AML-193 (cell line): Measurements from ENCODE around the gene ATXN1.
"Not testable (repeated sequence)": the region's sequence is repeated elsewhere in the genome, so short reads cannot be mapped to it uniquely, and the experiment has no call there.

Source experiments
- DNase-seq, 2 experiments: peaks; one replicate each; lab custom pipeline; 2025; lab: John Stamatoyannopoulos, UW

The ATXN1 gene

GRCh38 chr6:16388488-16388887 lies 372.8 kb downstream of the ATXN1 start:
- no peak for DNase-seq

DNA sequence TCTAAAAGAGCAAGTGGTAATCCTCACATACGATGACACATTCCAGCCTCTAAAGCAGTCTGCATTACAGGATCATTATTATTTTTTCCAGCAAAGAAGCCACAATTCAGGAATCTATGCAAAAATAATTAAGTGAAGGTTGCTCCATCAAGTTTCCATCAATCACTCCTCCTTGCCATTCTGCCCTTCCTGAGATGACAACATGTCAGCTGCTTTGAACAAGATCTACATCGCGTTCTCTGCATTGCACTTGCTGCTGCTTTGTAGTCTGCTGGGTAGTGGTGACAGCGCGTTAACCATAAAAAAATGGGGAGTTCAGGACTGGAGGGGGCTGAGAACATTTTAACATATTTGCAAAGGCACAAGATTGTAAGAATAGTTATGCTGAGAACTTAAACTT lies 375.2 kb downstream of the ATXN1 start:
- DNase-seq, result no peak

DNA sequence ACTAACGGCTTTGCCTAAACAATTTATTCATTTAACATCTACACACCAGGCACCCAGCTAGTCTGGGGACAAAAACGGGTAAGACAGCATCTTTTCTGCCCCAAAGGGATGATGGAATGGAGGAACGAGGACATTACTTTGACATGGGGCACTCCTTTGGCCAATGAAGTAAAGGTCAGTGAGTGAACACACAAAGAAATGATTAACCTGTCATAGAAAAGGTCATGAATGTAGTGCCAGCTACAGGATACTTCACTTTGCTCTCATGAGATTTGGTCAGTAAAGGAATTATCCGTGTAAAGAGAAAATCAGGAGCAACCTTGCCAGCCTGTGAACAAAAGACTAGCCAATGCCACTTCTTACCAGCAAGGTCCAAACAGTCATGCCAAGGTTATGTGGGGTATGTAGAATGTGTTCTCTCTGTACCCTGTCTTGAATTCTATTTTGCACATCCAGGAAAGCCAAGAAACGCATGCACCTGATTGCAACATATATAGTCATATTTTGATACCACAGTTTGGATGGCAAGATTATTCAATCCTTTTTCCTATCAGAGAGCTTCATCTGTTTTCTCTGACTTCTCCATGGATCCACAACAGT lies 377.6 kb downstream of the ATXN1 start:
- DNase-seq, result no peak

DNA sequence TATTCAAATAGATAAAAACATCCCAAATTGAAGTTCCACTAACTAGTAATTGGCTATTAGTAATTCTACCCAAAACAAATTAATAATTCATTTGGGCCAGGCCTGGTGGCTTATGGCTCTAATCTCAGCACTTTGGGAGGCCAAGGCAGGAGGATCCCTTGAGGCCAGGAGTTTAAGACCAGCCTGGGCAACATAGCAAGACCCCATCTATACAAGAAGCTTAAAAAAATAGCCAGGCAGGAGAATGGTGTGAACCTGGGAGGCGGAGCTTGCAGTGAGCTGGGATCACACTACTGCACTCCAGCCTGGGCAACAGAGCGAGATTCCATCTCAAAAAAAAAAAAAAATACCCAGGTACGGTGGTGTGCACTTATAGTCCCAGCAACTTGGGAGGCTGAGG lies 379.3 kb downstream of the ATXN1 start:
- DNase-seq, result not testable (repeated sequence)

DNA sequence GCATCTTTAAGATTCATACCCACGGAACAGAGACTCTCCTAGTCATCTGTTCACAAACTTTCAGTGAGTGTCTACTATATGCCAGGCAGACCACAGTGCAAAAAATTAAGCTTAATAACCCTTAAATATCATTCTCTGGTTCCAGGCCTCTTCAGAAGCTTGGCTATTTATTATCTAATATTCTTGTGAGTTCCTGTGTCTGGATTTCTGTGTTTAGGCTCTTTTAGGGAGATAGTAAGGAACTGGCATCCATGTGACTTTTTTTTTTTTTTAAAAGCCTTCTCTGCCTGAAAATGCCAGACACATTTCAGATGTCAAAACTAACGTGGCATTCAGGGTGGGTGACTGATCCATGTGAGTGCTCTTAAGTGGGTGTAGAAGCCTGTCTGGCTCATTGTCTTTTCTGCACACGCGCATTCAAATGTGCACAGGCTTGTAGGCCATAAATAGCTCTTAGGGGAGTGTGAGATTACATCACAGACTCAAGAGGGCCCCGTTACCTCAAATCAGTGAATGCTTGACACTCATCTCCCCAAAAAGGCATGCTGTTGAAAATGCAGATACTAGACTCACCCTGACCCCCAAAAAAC lies 380.9 kb downstream of the ATXN1 start:
- DNase-seq, result no peak

- not testable (repeated sequence) for DNase-seq
Measured at GRCh38 chr6:16378360-16378759, 382.9 kb downstream of the ATXN1 start.

- no peak for DNase-seq
Measured at GRCh38 chr6:16377470-16377869, 383.8 kb downstream of the ATXN1 start.

- no peak for DNase-seq
Measured at GRCh38 chr6:16375843-16376242, 385.4 kb downstream of the ATXN1 start.

- no peak for DNase-seq
Measured at GRCh38 chr6:16375206-16375605, 386.1 kb downstream of the ATXN1 start.

DNA sequence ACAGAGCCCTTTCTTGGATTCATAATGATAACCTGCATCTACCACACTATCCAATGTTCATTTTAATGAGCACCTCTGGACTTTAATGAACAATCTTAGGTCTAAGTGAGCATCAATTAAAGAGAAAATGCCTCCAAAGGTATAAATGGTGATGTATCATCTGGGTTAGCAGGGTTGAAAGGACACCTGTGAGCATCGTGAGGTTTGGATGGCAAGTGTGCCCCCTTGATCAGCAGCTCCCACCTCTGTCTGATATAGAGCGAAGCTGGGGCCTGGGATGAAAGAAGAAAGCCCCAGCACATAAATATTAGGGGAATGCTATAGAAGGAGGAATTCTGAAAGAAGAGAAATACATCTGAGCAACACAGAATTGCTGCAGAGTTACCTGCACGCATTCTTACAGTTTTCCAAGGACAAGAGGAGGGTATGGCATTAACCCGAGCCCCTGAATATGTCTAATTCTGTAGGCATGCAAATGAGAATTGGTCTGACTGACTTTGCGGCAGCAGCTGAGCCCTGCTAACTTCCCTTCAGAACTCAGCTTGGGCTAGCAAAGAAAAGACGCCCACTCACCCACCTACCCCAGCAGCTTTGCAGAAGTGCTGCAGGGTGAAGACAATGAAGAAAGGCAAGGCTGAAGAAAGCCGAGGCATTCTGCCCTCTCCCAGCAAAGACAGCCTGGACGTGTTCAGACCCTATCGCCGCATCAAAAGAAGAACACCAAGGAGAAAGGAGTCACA lies 386.6 kb downstream of the ATXN1 start:
- no peak for DNase-seq

GRCh38 chr6:16374016-16374415 lies 387.2 kb downstream of the ATXN1 start:
- DNase-seq, result no peak

- no peak for DNase-seq
Measured at GRCh38 chr6:16372029-16372776, 389.1 kb downstream of the ATXN1 start.

DNA sequence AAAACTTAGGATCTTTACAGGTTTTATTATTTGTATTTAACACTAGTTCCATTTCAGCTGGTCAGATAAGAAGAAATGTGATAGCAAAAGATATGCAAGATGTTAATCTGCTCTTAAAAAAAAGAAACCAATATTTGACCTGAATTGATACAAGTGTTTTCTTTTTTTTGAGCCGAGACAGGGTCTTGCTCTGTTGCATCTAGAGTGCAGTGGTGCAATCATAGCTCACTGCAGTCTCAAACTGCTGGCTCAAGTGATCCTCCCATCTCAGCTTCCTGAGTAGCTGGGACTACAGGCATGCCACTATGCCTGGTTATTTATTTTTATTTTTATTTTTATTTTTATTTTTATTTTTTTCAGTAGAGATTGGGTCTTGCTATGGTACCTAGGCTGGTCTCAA lies 389.9 kb downstream of the ATXN1 start:
- no peak for DNase-seq

DNA sequence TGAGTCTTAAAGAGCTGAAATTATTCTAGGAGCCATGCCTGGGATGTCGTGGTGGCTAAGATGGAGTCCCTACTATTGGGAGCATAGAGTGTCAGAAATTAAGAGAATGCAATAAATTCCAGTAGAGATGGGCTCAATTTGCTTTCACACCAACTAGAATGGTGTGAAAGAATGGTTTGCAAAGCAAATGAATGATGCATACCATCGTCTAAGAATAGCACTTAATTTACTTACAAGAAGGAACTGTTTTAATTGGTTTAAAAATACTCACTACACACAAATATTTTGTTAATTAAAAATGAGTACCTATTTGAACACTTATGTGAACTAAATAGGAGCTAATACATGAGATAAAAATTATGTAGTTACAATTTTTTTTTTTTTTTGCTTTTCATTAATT lies 390.3 kb downstream of the ATXN1 start:
- no peak for DNase-seq

- no peak for DNase-seq
Measured at GRCh38 chr6:16369989-16370388, 391.3 kb downstream of the ATXN1 start.

DNA sequence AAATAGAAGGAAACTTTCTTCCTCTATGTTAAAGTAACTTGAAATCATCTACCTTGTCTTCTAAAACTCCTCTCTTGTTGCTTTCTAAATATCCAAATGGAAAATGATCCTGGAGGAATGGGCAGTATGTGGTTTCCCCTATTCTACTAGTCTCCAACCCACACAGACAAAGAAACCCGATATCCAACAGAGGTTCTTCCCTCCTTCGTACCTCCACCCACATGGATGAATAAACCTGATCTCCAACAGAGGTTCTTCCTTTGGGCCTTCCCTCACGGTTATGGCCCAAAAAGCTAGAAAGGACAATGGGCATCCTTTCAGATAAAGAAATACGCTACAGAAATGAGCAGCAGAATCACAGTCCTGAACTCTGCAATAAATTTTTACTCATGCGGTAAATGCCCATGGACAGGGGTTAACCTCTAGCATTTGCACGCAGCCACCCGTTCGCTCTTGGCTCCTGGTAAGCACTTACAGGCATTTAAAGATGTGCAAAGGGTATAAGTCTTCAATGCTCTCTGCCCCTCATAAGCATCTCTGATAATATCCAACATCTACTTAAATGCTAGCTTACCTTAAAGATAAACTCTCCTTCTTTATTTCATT lies 392.0 kb downstream of the ATXN1 start:
- DNase-seq, result no peak

GRCh38 chr6:16367571-16367970 lies 393.7 kb downstream of the ATXN1 start:
- DNase-seq, result no peak

DNA sequence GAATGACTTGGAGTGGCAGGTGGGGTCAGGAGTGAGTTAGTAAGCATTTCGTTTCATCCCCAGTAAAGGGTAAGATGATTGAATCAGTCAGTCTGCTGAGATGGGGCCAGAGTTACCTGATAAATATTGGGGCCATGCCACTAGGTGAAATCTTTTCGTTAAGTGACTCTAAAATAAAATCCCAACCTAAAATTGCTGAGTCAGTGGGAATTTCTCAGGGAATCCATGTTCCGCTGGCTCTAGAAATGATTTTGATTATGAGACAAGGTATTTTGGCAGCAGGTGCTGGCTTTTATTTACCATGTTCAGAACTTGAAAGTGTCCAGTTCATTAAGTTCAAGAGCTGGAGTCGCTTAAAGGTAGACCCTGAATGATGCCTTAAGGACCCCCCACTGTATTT lies 397.5 kb downstream of the ATXN1 start:
- DNase-seq, result no peak

- no peak for DNase-seq
Measured at GRCh38 chr6:16362819-16363589, 398.3 kb downstream of the ATXN1 start.

- DNase-seq, result no peak
Measured at GRCh38 chr6:16362296-16362695, 399.0 kb downstream of the ATXN1 start.

DNA sequence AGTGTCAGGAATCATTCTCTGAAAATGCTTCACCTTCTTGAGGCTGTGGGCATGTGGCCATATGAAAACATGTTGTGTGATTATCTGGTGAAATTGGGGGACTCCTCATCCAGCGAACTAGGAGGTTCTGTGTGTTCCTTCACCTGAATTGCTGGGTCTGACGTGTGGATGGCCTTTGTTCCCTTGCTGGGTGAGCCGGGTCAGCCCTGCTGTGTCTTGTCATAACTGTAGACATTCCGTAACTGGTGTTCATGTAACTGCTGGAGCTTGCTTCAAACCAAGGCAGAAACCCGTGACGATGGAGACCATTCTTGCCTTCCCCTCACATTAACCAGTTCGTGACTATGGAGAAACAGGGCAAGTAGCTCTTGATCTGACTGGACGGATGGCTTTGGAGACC lies 399.4 kb downstream of the ATXN1 start:
- no peak for DNase-seq

GRCh38 chr6:16361121-16361520 lies 400.1 kb downstream of the ATXN1 start:
- no peak for DNase-seq
